NOMO-1 (cell line): ENCODE measurements around the gene CACNA2D3.

Source experiments
- DNase-seq, 2 experiments: peaks; one replicate each; lab custom pipeline; 2025; ENCODE audit not compliant: unreplicated experiment in 2 of 2; lab: John Stamatoyannopoulos, UW

Gene CACNA2D3

GRCh38 chr3:54212723-54213122 lies 90.4 kb downstream of the CACNA2D3 start:
- no peak for DNase-seq

- DNase-seq = no peak
These were observed 91.6 kb downstream of the CACNA2D3 start for GRCh38 chr3:54213907-54214306.

- DNase-seq = no peak
These were observed 92.5 kb downstream of the CACNA2D3 start for GRCh38 chr3:54214845-54215244.

GRCh38 chr3:54215521-54215920 lies 93.2 kb downstream of the CACNA2D3 start:
- DNase-seq = no peak

GRCh38 chr3:54217828-54218227 lies 95.5 kb downstream of the CACNA2D3 start:
- no peak for DNase-seq

GRCh38 chr3:54222316-54222715 lies 100.0 kb downstream of the CACNA2D3 start:
- no peak for DNase-seq

- DNase-seq = no peak
These were observed 100.7 kb downstream of the CACNA2D3 start for GRCh38 chr3:54223063-54223462.

GRCh38 chr3:54225841-54226528 lies 103.6 kb downstream of the CACNA2D3 start:
- DNase-seq = no peak

GRCh38 chr3:54228806-54229205 lies 106.5 kb downstream of the CACNA2D3 start:
- DNase-seq = no peak

GRCh38 chr3:54232618-54233017 lies 110.3 kb downstream of the CACNA2D3 start:
- DNase-seq = no peak

GRCh38 chr3:54235998-54236397 lies 113.6 kb downstream of the CACNA2D3 start:
- no peak for DNase-seq

GRCh38 chr3:54237109-54237508 lies 114.8 kb downstream of the CACNA2D3 start:
- no peak for DNase-seq

GRCh38 chr3:54237788-54238502 lies 115.6 kb downstream of the CACNA2D3 start:
- no peak for DNase-seq

- DNase-seq = no peak
These were observed 118.0 kb downstream of the CACNA2D3 start for GRCh38 chr3:54240309-54240708.

- no peak for DNase-seq
These were observed 120.9 kb downstream of the CACNA2D3 start for GRCh38 chr3:54243056-54243931.

- no peak for DNase-seq
These were observed 121.8 kb downstream of the CACNA2D3 start for GRCh38 chr3:54243960-54244682.

- no peak for DNase-seq
These were observed 129.4 kb downstream of the CACNA2D3 start for GRCh38 chr3:54251705-54252104.

- DNase-seq = no peak
These were observed 134.9 kb downstream of the CACNA2D3 start for GRCh38 chr3:54257125-54257720.

GRCh38 chr3:54259636-54260035 lies 137.3 kb downstream of the CACNA2D3 start:
- DNase-seq = no peak

GRCh38 chr3:54261141-54261540 lies 138.8 kb downstream of the CACNA2D3 start:
- no peak for DNase-seq
